Lower leg skin (tissue), 4 donors: ENCODE results near the gene CYP4F12. TPM values are rescaled to one million over a fixed set of nuclear protein-coding genes. Genes with fewer than 3 reads are reported as not detected.

ENCODE experiments used
- DNase-seq, 2 donors: peaks; one replicate each; pipeline ENCODE4 v3.0.0-alpha.2; 2019; ENCODE audit warnings: low spot score in 2 of 2
- H3K4me3 ChIP-seq: fragments of 200-600 bp; sonication (generic); 2 replicates; pipeline ENCODE4 v1.5.1; 2017; ENCODE audit warnings: mild to moderate bottlenecking, low read depth; ENCODE audit not compliant: poor library complexity, severe bottlenecking
- CTCF ChIP-seq, 3 donors: fragments of 450-650 bp; IDR thresholded peaks; one replicate each; pipeline ENCODE4 v1.5.1; 2016; ENCODE audit warnings: antibody characterized with exemption in 3 of 3, mild to moderate bottlenecking in 3 of 3, moderate library complexity in 2 of 3
- POLR2A ChIP-seq, 2 donors: fragments of 450-650 bp; IDR thresholded peaks; one replicate each; pipeline ENCODE4 v1.6.1; 2016 to 2017; ENCODE audit warnings: antibody characterized with exemption in 2 of 2, mild to moderate bottlenecking in 1 of 2, moderate library complexity in 1 of 2
- WGBS, 2 donors: methylation state at CpG; one replicate each; pipeline ENCODE4 v1.1.5; 2018; 5-methylcytosine and 5-hydroxymethylcytosine counted together
- intact Hi-C: fragments of 100-400 bp; cut with DNase I; formaldehyde crosslinking; loops from one replicate; pipeline ENCODE4 v1.15.0; 2023; ENCODE audit warnings: low total_unique reads
- total RNA-seq, 4 donors: library from RNA; depleted of rRNA; stranded (reverse); fragments of >200 nt; gene quantifications; one replicate each; pipeline ENCODE4 v1.1.0, GENCODE V29; 2016

CYP4F12 gene
- total RNA-seq, 4 donors from 2014 or later: 40.8 to 100 (median 85.7) TPM

- DNase-seq: no peak
- TF ChIP-seq POLR2A (IDR thresholded peaks at IDR 0.05): no peak
- intact Hi-C loops: no loop called here
- H3K4me3 ChIP-seq: no peak overlapping the region
Observed at GRCh38 chr19:15656467-15656866, 16.4 kb upstream of the CYP4F12 start.

GRCh38 chr19:15663247-15663646 lies 9.6 kb upstream of the CYP4F12 start:
- intact Hi-C loops: no loop called here
- WGBS, 2 donors: 78 to 82% methylated on average over 4 of the region's 4 CpGs
- no peak for DNase-seq

GRCh38 chr19:15666186-15666585 lies 6.7 kb upstream of the CYP4F12 start:
- no peak for DNase-seq
- no peak for TF ChIP-seq POLR2A (IDR thresholded peaks at IDR 0.05)
- whole genome bisulfite sequencing, 2 donors: 35 to 36% methylated on average over 1 of the region's 1 CpG
- no peak overlapping the region for H3K4me3 ChIP-seq
- intact Hi-C loops: no loop called here

More at GRCh38 chr19:15663247-15663646, 9.6 kb upstream of the CYP4F12 start:
- H3K4me3 ChIP-seq: no peak overlapping the region
- TF ChIP-seq POLR2A (IDR thresholded peaks at IDR 0.05): no peak
- no peak for TF ChIP-seq CTCF (IDR thresholded peaks at IDR 0.05)

- intact Hi-C loops: no loop called here
- TF ChIP-seq POLR2A (IDR thresholded peaks at IDR 0.05): no peak
- no peak for TF ChIP-seq CTCF (IDR thresholded peaks at IDR 0.05)
- no peak overlapping the region for H3K4me3 ChIP-seq
- no peak for DNase-seq
- WGBS, 2 donors: 13 to 52% methylated on average over 4 of the region's 4 CpGs
Observed at GRCh38 chr19:15666883-15667282, 6.0 kb upstream of the CYP4F12 start.

GRCh38 chr19:15669440-15669839 lies 3.4 kb upstream of the CYP4F12 start:
- H3K4me3 ChIP-seq: no peak overlapping the region
- TF ChIP-seq CTCF (IDR thresholded peaks at IDR 0.05): no peak
- TF ChIP-seq POLR2A (IDR thresholded peaks at IDR 0.05): no peak
- DNase-seq: no peak
- 34 to 41% methylated on average over 3 of the region's 3 CpGs for WGBS, 2 donors
- intact Hi-C loops: no loop called here

- WGBS, 2 donors: 46 to 53% methylated on average over 4 of the region's 4 CpGs
Observed at GRCh38 chr19:15669891-15670290, 3.0 kb upstream of the CYP4F12 start.

More at GRCh38 chr19:15669891-15670290, 3.0 kb upstream of the CYP4F12 start:
- H3K4me3 ChIP-seq: no peak overlapping the region
- intact Hi-C loops: no loop called here
- DNase-seq: no peak
- TF ChIP-seq POLR2A (IDR thresholded peaks at IDR 0.05) (no peak), CTCF (IDR thresholded peaks at IDR 0.05) (no peak)
